ENCODE data around the gene PDZD11.
"Not testable (repeated sequence)": the region's sequence is repeated elsewhere in the genome, so short reads cannot be mapped to it uniquely, and the experiment has no call there.

Gene PDZD11

DNA sequence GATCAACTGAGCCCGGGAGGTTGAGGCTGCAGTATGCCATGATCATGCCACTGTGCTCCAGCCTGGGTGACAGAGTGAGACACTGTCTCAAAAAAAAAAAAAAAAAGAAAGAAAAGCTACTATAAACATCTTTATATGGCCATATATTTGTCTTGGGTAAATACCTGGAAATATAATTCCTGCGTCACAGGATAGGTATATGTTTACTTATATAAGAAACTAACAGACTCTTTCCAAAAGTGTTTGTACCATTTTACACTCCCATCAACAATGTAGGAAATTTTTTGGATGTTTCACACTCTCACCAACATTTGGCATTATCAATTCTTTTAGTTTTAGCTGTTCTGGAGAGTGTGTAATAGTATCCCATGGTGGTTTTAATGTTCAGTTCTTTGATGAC, 42.5 kb downstream of the PDZD11 start:
- no peak for DNase-seq (ENCODE audit: extremely low read depth, insufficient read length)
- TF ChIP-seq, protein P1, sequence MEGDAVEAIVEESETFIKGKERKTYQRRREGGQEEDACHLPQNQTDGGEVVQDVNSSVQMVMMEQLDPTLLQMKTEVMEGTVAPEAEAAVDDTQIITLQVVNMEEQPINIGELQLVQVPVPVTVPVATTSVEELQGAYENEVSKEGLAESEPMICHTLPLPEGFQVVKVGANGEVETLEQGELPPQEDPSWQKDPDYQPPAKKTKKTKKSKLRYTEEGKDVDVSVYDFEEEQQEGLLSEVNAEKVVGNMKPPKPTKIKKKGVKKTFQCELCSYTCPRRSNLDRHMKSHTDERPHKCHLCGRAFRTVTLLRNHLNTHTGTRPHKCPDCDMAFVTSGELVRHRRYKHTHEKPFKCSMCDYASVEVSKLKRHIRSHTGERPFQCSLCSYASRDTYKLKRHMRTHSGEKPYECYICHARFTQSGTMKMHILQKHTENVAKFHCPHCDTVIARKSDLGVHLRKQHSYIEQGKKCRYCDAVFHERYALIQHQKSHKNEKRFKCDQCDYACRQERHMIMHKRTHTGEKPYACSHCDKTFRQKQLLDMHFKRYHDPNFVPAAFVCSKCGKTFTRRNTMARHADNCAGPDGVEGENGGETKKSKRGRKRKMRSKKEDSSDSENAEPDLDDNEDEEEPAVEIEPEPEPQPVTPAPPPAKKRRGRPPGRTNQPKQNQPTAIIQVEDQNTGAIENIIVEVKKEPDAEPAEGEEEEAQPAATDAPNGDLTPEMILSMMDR (IDR thresholded peaks at IDR 0.05; ENCODE audit: insufficient read depth, low read length, poor library complexity, severe bottlenecking), result no peak
- H3K36me3 ChIP-seq (ENCODE audit: control insufficient read depth, insufficient read depth, low read length), result no peaks in the 10 kb centered on the region
- H3K4me3 ChIP-seq (replicated peaks; ENCODE audit: low read depth, low read length), result no peak overlapping the region
- H3K27me3 ChIP-seq (replicated peaks; ENCODE audit: control insufficient read depth, insufficient read depth, low read length), result no peaks in the 10 kb centered on the region

DNA sequence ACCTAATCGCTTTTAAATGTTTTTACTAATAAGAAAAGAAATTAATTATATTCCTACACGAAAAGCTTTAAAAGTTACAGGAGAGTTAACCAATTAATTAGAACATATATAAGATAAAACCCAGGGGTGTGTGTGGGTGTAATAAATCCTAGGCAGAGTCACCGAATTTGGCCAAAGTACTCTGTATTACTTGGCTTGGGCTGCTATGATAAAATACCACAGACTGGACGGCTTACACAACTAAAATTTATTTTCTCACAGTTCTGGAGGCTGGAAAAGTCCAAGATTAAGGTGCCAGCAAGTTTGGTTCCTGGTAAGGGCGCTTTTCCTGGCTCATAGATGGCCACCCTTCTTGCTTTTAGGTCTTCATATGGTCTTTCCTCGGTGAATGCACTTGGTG, 44.8 kb downstream of the PDZD11 start:
- TF ChIP-seq, protein P1 (IDR thresholded peaks at IDR 0.05; ENCODE audit: insufficient read depth, low read length, poor library complexity, severe bottlenecking), result no peak
- H3K4me3 ChIP-seq (replicated peaks; ENCODE audit: low read depth, low read length), result no peak overlapping the region
- H3K27me3 ChIP-seq (replicated peaks; ENCODE audit: control insufficient read depth, insufficient read depth, low read length), result no peaks in the 10 kb centered on the region
- H3K36me3 ChIP-seq (ENCODE audit: control insufficient read depth, insufficient read depth, low read length), result no peaks in the 10 kb centered on the region
- no peak for DNase-seq (ENCODE audit: extremely low read depth, insufficient read length)

DNA sequence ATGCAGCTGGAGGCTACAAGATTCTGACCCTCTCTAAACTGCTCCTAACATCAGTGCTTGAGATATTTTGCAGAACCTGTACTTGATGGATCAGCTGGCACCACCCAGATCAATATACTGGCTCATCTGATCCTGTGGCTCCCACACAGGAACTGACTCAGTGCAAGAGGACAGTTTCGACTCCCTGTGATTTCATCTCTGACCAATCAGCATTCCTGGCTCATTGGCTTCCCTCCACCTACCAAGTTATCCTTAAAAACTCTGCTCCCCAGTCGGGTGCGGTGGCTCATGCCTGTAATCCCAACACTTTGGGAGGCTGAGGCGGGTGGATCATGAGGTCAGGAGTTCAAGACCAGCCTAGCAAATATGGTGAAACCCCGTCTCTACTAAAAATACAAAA, 46.1 kb downstream of the PDZD11 start:
- not testable (repeated sequence) for H3K27me3 ChIP-seq (replicated peaks; ENCODE audit: control insufficient read depth, insufficient read depth, low read length); H3K4me3 ChIP-seq (replicated peaks; ENCODE audit: low read depth, low read length); DNase-seq (ENCODE audit: extremely low read depth, insufficient read length); H3K36me3 ChIP-seq (ENCODE audit: control insufficient read depth, insufficient read depth, low read length)

DNA sequence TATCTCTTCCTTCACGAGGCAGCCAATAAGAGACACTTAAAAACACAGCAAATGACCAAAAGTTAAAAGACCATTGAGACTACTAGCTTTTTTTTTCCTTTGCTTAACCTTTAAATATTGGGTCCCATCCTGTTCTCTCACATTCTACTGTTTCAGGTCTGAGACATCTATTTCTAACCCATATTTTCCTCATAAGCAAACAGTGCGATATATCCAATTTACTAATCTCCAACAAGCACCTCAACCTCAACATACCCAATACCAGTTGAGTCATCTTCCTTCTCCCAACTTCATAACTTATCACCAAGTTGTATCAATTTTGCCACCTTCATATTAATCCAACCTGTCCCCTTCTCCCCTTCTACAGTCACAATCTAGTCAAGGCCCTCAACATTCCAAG, 48.2 kb downstream of the PDZD11 start:
- TF ChIP-seq, protein P1 (IDR thresholded peaks at IDR 0.05; ENCODE audit: insufficient read depth, low read length, poor library complexity, severe bottlenecking), result no peak
- no peaks in the 10 kb centered on the region for H3K27me3 ChIP-seq (replicated peaks; ENCODE audit: control insufficient read depth, insufficient read depth, low read length)
- no peak overlapping the region for H3K4me3 ChIP-seq (replicated peaks; ENCODE audit: low read depth, low read length)
- H3K36me3 ChIP-seq (ENCODE audit: control insufficient read depth, insufficient read depth, low read length), result no peaks in the 10 kb centered on the region
- DNase-seq (ENCODE audit: extremely low read depth, insufficient read length), result no peak

DNA sequence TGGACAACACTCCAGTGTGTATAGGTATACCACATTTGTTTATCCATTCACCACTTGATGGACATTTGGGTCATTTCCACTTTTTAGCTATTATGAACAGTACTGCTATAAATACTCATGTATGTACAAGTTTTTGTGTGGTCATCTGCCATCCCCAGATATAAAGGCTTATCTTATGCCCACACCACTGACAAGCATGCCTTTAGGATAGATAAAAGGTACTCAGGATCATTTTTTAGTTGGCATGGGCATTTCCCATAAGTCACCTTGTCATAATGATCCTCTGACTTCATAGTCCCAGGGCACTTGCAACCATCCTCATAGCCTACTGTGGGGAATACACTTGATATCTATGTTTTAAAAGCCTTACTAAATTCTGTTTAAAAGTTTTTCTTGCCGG, 49.0 kb downstream of the PDZD11 start:
- no peak for DNase-seq (ENCODE audit: extremely low read depth, insufficient read length)
- H3K27me3 ChIP-seq (replicated peaks; ENCODE audit: control insufficient read depth, insufficient read depth, low read length), result no peaks in the 10 kb centered on the region
- TF ChIP-seq, protein P1 (IDR thresholded peaks at IDR 0.05; ENCODE audit: insufficient read depth, low read length, poor library complexity, severe bottlenecking), result no peak
- H3K36me3 ChIP-seq (ENCODE audit: control insufficient read depth, insufficient read depth, low read length), result no peaks in the 10 kb centered on the region
- H3K4me3 ChIP-seq (replicated peaks; ENCODE audit: low read depth, low read length), result no peak overlapping the region
